OCI-LY7 (cell line): ENCODE data around the gene FN1. TPM values are rescaled to one million over a fixed set of nuclear protein-coding genes. Genes with fewer than 3 reads are reported as not detected.

Source experiments
- BruUV-seq: library from RNA; stranded (reverse); fragments of 400-500 nt; replicated peaks from 2 replicates; lab custom pipeline; 2021; lab: Mats Ljungman, UMichigan
- CTCF ChIA-PET: fragments of 300-600 bp; sonication (Branson Sonifier 250); formaldehyde crosslinking; loops from one replicate; lab custom pipeline; 2022; ENCODE audit warnings: antibody characterized with exemption; ENCODE audit not compliant: unreplicated experiment; lab: Charles Lee
- POLR2A ChIA-PET: fragments of 300-600 bp; sonication (Branson Sonifier 250); formaldehyde crosslinking; loops from one replicate; lab custom pipeline; 2022; ENCODE audit warnings: antibody characterized with exemption; lab: Charles Lee
- DNase-seq: peaks from one replicate; pipeline ENCODE4 v3.0.0-alpha.2; 2015; ENCODE audit warnings: low spot score
- H2AFZ ChIP-seq: fragments of 200-600 bp; sonication (generic), shearing (Covaris generic); 2 replicates; pipeline ENCODE4 v1.6.1; 2014; ENCODE audit warnings: mild to moderate bottlenecking, antibody characterized with exemption, low read length, moderate library complexity
- H3K27ac ChIP-seq: fragments of 200-600 bp; sonication (generic); 2 replicates; pipeline ENCODE4 v1.5.1; 2014; ENCODE audit warnings: mixed run types, low read depth, mild to moderate bottlenecking, moderate library complexity, low read length, inconsistent platforms; ENCODE audit not compliant: poor library complexity, severe bottlenecking
- H3K36me3 ChIP-seq: fragments of 200-600 bp; sonication (generic); 2 replicates; pipeline ENCODE4 v1.6.1; 2014; ENCODE audit warnings: mild to moderate bottlenecking, antibody characterized with exemption, low read length, moderate library complexity, mixed read lengths; ENCODE audit not compliant: insufficient read depth
- H3K4me1 ChIP-seq: fragments of 200-600 bp; sonication (generic); 2 replicates; pipeline ENCODE4 v1.5.1; 2014; ENCODE audit warnings: mild to moderate bottlenecking, low read length; ENCODE audit not compliant: insufficient read depth, poor library complexity, severe bottlenecking
- H3K4me2 ChIP-seq: fragments of 200-600 bp; sonication (generic); 2 replicates; pipeline ENCODE4 v1.6.1; 2014; ENCODE audit warnings: mild to moderate bottlenecking, low read length
- H3K4me3 ChIP-seq: fragments of 200-600 bp; sonication (generic); 2 replicates; pipeline ENCODE4 v1.5.1; 2014; ENCODE audit warnings: mild to moderate bottlenecking, low read depth, low read length; ENCODE audit not compliant: poor library complexity, severe bottlenecking
- H3K79me2 ChIP-seq: fragments of 200-600 bp; sonication (generic); 2 replicates; pipeline ENCODE4 v1.6.1; 2016; ENCODE audit warnings: low read depth, mild to moderate bottlenecking, low read length, moderate library complexity, mixed read lengths; ENCODE audit not compliant: insufficient read depth
- H3K9me2 ChIP-seq: fragments of 200-600 bp; sonication (generic); 2 replicates; pipeline ENCODE4 v1.6.1; 2016; ENCODE audit warnings: mild to moderate bottlenecking, low read length, mixed read lengths; ENCODE audit not compliant: insufficient read depth
- H3K9me3 ChIP-seq: fragments of 200-600 bp; sonication (generic); 2 replicates; pipeline ENCODE4 v1.6.1; 2014; ENCODE audit warnings: mild to moderate bottlenecking, mixed run types, low read length, mixed read lengths
- H4K20me1 ChIP-seq: fragments of 200-600 bp; sonication (generic); 2 replicates; pipeline ENCODE4 v1.6.1; 2014; ENCODE audit warnings: mild to moderate bottlenecking, antibody characterized with exemption, low read length, moderate library complexity, mixed read lengths; ENCODE audit not compliant: insufficient read depth
- CTCF ChIP-seq: fragments of 200-600 bp; sonication (generic); conservative IDR thresholded peaks from 2 replicates; pipeline ENCODE4 v1.5.1; 2014; ENCODE audit warnings: mild to moderate bottlenecking, antibody characterized with exemption, low read length, moderate library complexity, mixed read lengths
- EZH2phosphoT487 ChIP-seq: fragments of 200-600 bp; sonication (generic); IDR thresholded peaks from 2 replicates; pipeline ENCODE4 v1.6.1; 2018; ENCODE audit warnings: low read depth, borderline replicate concordance, mild to moderate bottlenecking, mixed run types, antibody characterized with exemption, low read length, moderate library complexity, mixed read lengths
- intact Hi-C: fragments of 100-400 bp; cut with micrococcal nuclease; formaldehyde crosslinking; loops from one replicate; pipeline ENCODE4 v1.10.0; 2022; ENCODE audit not compliant: unreplicated experiment
- total RNA-seq, 2 experiments: library from RNA; depleted of rRNA in 1 of 2; stranded (reverse); fragments of >200 nt in 1 of 2; shearing (Covaris generic) in 1 of 2; gene quantifications; 2 replicates each; pipeline ENCODE4 v1.2.3, GENCODE V29; 2014 to 2022

The FN1 gene
- total RNA-seq, 2 experiments from 2014 or later: 1.3 TPM; not detected in 1

GRCh38 chr2:215430528-215431187 lies 5.2 kb downstream of the FN1 start:
- DNase-seq: no peak
- Histone ChIP-seq H3K79me2 (no peaks in the 10 kb centered on the region), H3K36me3 (no peaks in the 10 kb centered on the region), H3K27ac (no peak overlapping the region), H3K9me3 (no peaks in the 10 kb centered on the region), H3K9me2 (no peaks in the 10 kb centered on the region), H3K4me2 (no peak overlapping the region), H2AFZ (no peak overlapping the region), H3K4me1 (no peaks in the 10 kb centered on the region), H3K4me3 (no peak overlapping the region), H4K20me1 (no peaks in the 10 kb centered on the region)
- ChIA-PET CTCF (no interaction called here), POLR2A (interaction anchor here (0.7 to 1.2 kb wide), 2 partner anchors 11 to 298 kb away, joined by 3 to 8 read pairs; no protein-coding TSS in a partner anchor)
- no TSS peak for BruUV-seq
- intact Hi-C loops: no loop called here
- TF ChIP-seq EZH2phosphoT487: no peak

GRCh38 chr2:215429424-215429823 lies 6.4 kb downstream of the FN1 start:
- no peak for DNase-seq
- ChIA-PET POLR2A (interaction anchor here (1.0 to 1.2 kb wide), 2 partner anchors 12 to 15 kb away, joined by 3 to 8 read pairs; no protein-coding TSS in a partner anchor), CTCF (no interaction called here)
- H3K9me2 ChIP-seq: no peaks in the 10 kb centered on the region
- intact Hi-C loops: no loop called here
- TF ChIP-seq CTCF (no peak), EZH2phosphoT487 (no peak)
- H3K36me3 ChIP-seq: no peaks in the 10 kb centered on the region
- H2AFZ ChIP-seq: no peak overlapping the region
- no peak overlapping the region for H3K27ac ChIP-seq
- no peaks in the 10 kb centered on the region for H3K4me1 ChIP-seq
- H4K20me1 ChIP-seq: no peaks in the 10 kb centered on the region
- no TSS peak for BruUV-seq
- no peak overlapping the region for H3K4me2 ChIP-seq
- H3K79me2 ChIP-seq: no peaks in the 10 kb centered on the region
- no peaks in the 10 kb centered on the region for H3K9me3 ChIP-seq
- H3K4me3 ChIP-seq: no peak overlapping the region

DNA sequence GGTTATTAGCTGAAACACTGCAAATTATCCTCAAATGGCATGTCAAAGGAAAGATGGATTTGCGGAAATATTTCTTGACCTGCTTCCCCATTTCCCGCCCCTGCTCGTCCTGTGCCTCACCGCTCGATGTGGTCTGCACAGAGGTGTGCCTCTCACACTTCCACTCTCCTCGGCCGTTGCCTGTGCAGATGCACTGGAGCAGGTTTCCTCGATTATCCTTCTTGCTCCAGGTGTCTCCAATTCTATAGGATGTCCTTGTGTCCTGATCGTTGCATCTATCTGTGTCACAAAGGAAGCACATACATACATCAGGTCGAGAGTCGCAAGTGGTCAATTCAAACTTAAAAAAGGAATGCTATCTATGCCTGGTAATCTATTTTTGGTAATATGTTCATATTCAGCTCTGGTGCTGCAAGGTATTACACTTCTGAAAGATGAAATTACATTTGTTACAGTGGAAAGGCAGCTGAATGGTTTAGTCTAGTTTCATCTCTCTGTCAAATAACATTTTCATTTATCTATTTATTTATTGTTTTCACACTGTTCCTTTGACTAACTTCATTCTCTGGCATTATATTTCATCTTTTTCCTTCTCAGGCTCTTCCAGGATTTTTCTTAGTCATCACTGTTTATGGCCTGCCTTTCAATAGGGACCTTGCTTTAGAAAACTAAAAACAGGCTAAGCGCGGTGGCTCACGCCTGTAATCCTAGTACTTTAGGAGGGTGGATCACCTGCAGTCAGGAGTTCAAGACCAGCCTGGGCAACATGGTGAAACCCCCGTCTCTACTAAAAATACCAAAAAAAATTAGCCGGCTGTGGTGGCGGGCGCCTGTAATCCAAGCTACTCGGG lies 7.6 kb downstream of the FN1 start:
- H3K79me2 ChIP-seq: no peaks in the 10 kb centered on the region
- POLR2A ChIA-PET: interaction anchor here (0.6 kb wide), 1 partner anchor 976 kb away, joined by 3 read pairs; no protein-coding TSS in a partner anchor
- CTCF ChIA-PET: no interaction called here
- no peak overlapping the region for H2AFZ ChIP-seq
- H3K27ac ChIP-seq: no peak overlapping the region
- no peaks in the 10 kb centered on the region for H3K4me1 ChIP-seq
- DNase-seq: no peak
- H3K9me2 ChIP-seq: no peaks in the 10 kb centered on the region
- BruUV-seq: no TSS peak
- intact Hi-C loops: no loop called here
- no peaks in the 10 kb centered on the region for H3K9me3 ChIP-seq
- H3K36me3 ChIP-seq: no peaks in the 10 kb centered on the region
- H3K4me2 ChIP-seq: no peak overlapping the region
- H3K4me3 ChIP-seq: no peak overlapping the region
- no peaks in the 10 kb centered on the region for H4K20me1 ChIP-seq
- TF ChIP-seq CTCF (no peak), EZH2phosphoT487 (no peak)
